HepG2 (cell line): Measurements from ENCODE around the gene DCUN1D4. TPM values are rescaled to one million over a fixed set of nuclear protein-coding genes. Genes with fewer than 3 reads are reported as not detected.
A peak's percentile ranks its signal among the peaks of the same experiment; 100 is the strongest.

Source experiments
- ARID2 ChIP-seq: sonication (generic); formaldehyde crosslinking; IDR thresholded peaks from 2 replicates; pipeline ENCODE4 v1.8.1; 2022; ENCODE audit warnings: mild to moderate bottlenecking, missing genetic modification reagents, borderline replicate concordance
- CCAR2 ChIP-seq: fragments of 200-400 bp; formaldehyde crosslinking; optimal IDR thresholded peaks from 2 replicates; pipeline ENCODE3; 2018; ENCODE audit warnings: low read depth, mild to moderate bottlenecking, low read length, moderate library complexity
- CCDC6 ChIP-seq: sonication (generic); formaldehyde crosslinking; IDR thresholded peaks from 2 replicates; pipeline ENCODE4 v1.8.1; 2022; ENCODE audit warnings: mild to moderate bottlenecking, missing genetic modification reagents, moderate library complexity
- DMAP1 ChIP-seq: IDR thresholded peaks from 2 replicates; pipeline ENCODE4 v1.6.1; 2016
- ETV6 ChIP-seq: sonication (generic); formaldehyde crosslinking; conservative IDR thresholded peaks from 2 replicates; pipeline ENCODE4 v1.4.0; 2020; ENCODE audit warnings: missing genetic modification reagents
- FIP1L1 ChIP-seq: fragments of 200-400 bp; formaldehyde crosslinking; IDR thresholded peaks from 2 replicates; pipeline ENCODE4 v1.6.1; 2018; ENCODE audit warnings: low read depth, mild to moderate bottlenecking, low read length, moderate library complexity, borderline replicate concordance; ENCODE audit not compliant: insufficient read depth
- KDM5B ChIP-seq: sonication (generic); formaldehyde crosslinking; IDR thresholded peaks from 2 replicates; pipeline ENCODE4 v1.4.0; 2020; ENCODE audit warnings: missing genetic modification reagents, mild to moderate bottlenecking, borderline replicate concordance
- MEIS1 ChIP-seq: sonication (generic); formaldehyde crosslinking; IDR thresholded peaks from 2 replicates; pipeline ENCODE4 v1.9.0; 2021; ENCODE audit warnings: mild to moderate bottlenecking, missing genetic modification reagents, moderate library complexity, borderline replicate concordance
- PHF21A ChIP-seq: sonication (generic); formaldehyde crosslinking; IDR thresholded peaks from 2 replicates; pipeline ENCODE4 v1.5.0; 2020; ENCODE audit warnings: mild to moderate bottlenecking, missing genetic modification reagents
- POGZ ChIP-seq: sonication (generic); formaldehyde crosslinking; IDR thresholded peaks from 2 replicates; pipeline ENCODE4 v1.4.0; 2020; ENCODE audit warnings: mild to moderate bottlenecking, missing genetic modification reagents
- RBAK ChIP-seq: sonication (generic); formaldehyde crosslinking; IDR thresholded peaks from 2 replicates; pipeline ENCODE4 v1.5.1; 2020; ENCODE audit warnings: mild to moderate bottlenecking, missing genetic modification reagents
- SAFB2 ChIP-seq: sonication (generic); formaldehyde crosslinking; IDR thresholded peaks from 2 replicates; pipeline ENCODE4 v1.5.1; 2020; ENCODE audit warnings: missing genetic modification reagents, low read depth, mild to moderate bottlenecking, borderline replicate concordance
- SAP130 ChIP-seq: IDR thresholded peaks from 2 replicates; pipeline ENCODE4 v1.6.1; 2016; ENCODE audit warnings: low read depth
- TARDBP ChIP-seq: sonication (generic); formaldehyde crosslinking; IDR thresholded peaks from 2 replicates; pipeline ENCODE4 v1.8.0; 2022; ENCODE audit warnings: mild to moderate bottlenecking, missing genetic modification reagents
- TP53 ChIP-seq: sonication (generic); formaldehyde crosslinking; conservative IDR thresholded peaks from 2 replicates; pipeline ENCODE4 v1.4.0; 2020; ENCODE audit warnings: missing genetic modification reagents
- ZNF326 ChIP-seq: sonication (generic); formaldehyde crosslinking; IDR thresholded peaks from 2 replicates; pipeline ENCODE4 v1.4.0; 2020; ENCODE audit warnings: missing genetic modification reagents, borderline replicate concordance
- ZNF343 ChIP-seq: sonication (generic); formaldehyde crosslinking; IDR thresholded peaks from 2 replicates; pipeline ENCODE4 v1.4.0; 2020; ENCODE audit warnings: mild to moderate bottlenecking, missing genetic modification reagents
- ZNF441 ChIP-seq: sonication (generic); formaldehyde crosslinking; IDR thresholded peaks from 2 replicates; pipeline ENCODE4 v1.7.0; 2021; ENCODE audit warnings: missing genetic modification reagents, borderline replicate concordance
- ZNF564 ChIP-seq: sonication (generic); formaldehyde crosslinking; IDR thresholded peaks from 2 replicates; pipeline ENCODE4 v1.8.1; 2023; ENCODE audit warnings: mild to moderate bottlenecking, missing genetic modification reagents
- ZNF589 ChIP-seq: sonication (generic); formaldehyde crosslinking; conservative IDR thresholded peaks from 2 replicates; pipeline ENCODE4 v1.8.0; 2022; ENCODE audit warnings: mild to moderate bottlenecking, moderate library complexity, missing genetic modification reagents
- ZNF616 ChIP-seq: sonication (generic); formaldehyde crosslinking; IDR thresholded peaks from 2 replicates; pipeline ENCODE4 v1.5.0; 2020; ENCODE audit warnings: low read depth, mild to moderate bottlenecking, missing genetic modification reagents
- ZNF790 ChIP-seq: sonication (generic); formaldehyde crosslinking; IDR thresholded peaks from 2 replicates; pipeline ENCODE4 v1.8.0; 2022; ENCODE audit warnings: missing genetic modification reagents, mild to moderate bottlenecking, borderline replicate concordance
- ZSCAN9 ChIP-seq: IDR thresholded peaks from 2 replicates; pipeline ENCODE4 v1.6.1; 2016; ENCODE audit warnings: borderline replicate concordance
- polyA plus RNA-seq, 8 experiments: library from polyadenylated mRNA; depleted of rRNA in 3 of 8; stranded (reverse) in 7 of 8; unstranded in 1 of 8; fragments of >200 nt; fragmentation: Illumina TruSeq in 4 of 8; extraction: Trizol in 4 of 8; gene quantifications; 2 replicates each; pipeline versions ENCODE4 v1.2.1 to v1.2.3, GENCODE V29; 2011 to 2016; ENCODE audit warnings: low read depth in 4 of 8, missing spikeins in 1 of 8, mixed read lengths in 1 of 8; ENCODE audit not compliant: insufficient read depth in 1 of 8
- total RNA-seq, 5 experiments: library from RNA; depleted of rRNA; stranded (reverse); fragments of >200 nt; fragmentation: Illumina TruSeq; extraction: Trizol; gene quantifications; 2 replicates each; pipeline ENCODE4 v1.2.3, GENCODE V29; 2016; ENCODE audit warnings: low read depth in 1 of 5
- TF ChIP-seq, protein P1 (sequence below): sonication (generic); formaldehyde crosslinking; IDR thresholded peaks from 2 replicates; pipeline ENCODE4 v1.5.0; 2020; ENCODE audit warnings: missing genetic modification reagents
- TF ChIP-seq, protein P2 (sequence below), 2 experiments: sonication (generic) in 1 of 2; formaldehyde crosslinking in 1 of 2; IDR thresholded peaks; 2 replicates each; pipeline versions ENCODE4 v1.4.0 to v1.6.1; 2018 to 2020; ENCODE audit warnings: missing genetic modification reagents in 2 of 2, borderline replicate concordance in 1 of 2, low read depth in 1 of 2, mild to moderate bottlenecking in 1 of 2, missing biosample characterization in 1 of 2
- TF ChIP-seq, protein P3 (sequence below): sonication (generic); formaldehyde crosslinking; IDR thresholded peaks from 2 replicates; pipeline ENCODE4 v1.8.1; 2022; ENCODE audit warnings: low read depth, mild to moderate bottlenecking, missing genetic modification reagents

The DCUN1D4 gene
- total and polyA plus RNA-seq, 2 of the 13 experiments (the other 11 are each of a cell fraction or from before 2014, with no cell fraction given): 27.9 to 44.4 TPM

DNA sequence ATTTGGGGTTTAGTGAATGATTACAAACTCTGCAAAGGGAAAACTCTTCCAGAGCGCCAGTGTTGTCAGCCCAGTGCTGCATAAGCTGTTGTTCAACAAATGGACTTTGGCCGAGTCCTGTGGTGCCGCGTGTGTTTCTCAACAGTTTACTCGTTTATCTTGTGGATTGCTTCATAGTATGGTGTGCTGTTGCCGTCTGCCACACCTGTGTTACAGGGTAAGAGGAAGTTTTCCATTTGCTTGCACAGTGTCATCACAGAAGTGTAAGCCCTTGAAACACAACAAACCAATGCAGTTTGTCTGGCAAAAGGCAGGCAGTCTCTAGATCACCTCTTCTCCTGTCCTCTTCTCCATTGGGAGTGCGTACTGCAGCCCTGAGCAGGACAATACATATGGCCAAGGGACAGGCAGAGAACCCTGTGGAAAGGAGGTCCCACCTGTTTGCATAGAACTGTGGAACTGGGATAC lies 66.3 kb downstream of the DCUN1D4 start (continued):
- peak; percentile 70; the same call in 1 of the 2 replicates for TF ChIP-seq ETV6 (CRISPR knock-in tag)
- peak; percentile 62; the same call in 1 of the 2 replicates for TF ChIP-seq ARID2 (CRISPR knock-in tag)
- peak; percentile 96 for TF ChIP-seq ZSCAN9 (CRISPR knock-in tag)
- 0 out of 2 replicates have a peak, but pooled peaks have one; percentile 33 for TF ChIP-seq ZNF441 (CRISPR knock-in tag)
- no peak for TF ChIP-seq FIP1L1
- TF ChIP-seq SAFB2 (CRISPR knock-in tag): no peak; the same call in 1 of the 2 replicates
- TF ChIP-seq DMAP1 (CRISPR knock-in tag): peak; percentile 96
- TF ChIP-seq SAP130 (CRISPR knock-in tag): peak; percentile 94
- TF ChIP-seq TP53 (CRISPR knock-in tag): 0 out of 2 replicates have a peak, but pooled peaks have one; percentile 45
- TF ChIP-seq ZNF343 (CRISPR knock-in tag): peak; percentile 93
- TF ChIP-seq ZNF326: no peak
- TF ChIP-seq, protein P1, sequence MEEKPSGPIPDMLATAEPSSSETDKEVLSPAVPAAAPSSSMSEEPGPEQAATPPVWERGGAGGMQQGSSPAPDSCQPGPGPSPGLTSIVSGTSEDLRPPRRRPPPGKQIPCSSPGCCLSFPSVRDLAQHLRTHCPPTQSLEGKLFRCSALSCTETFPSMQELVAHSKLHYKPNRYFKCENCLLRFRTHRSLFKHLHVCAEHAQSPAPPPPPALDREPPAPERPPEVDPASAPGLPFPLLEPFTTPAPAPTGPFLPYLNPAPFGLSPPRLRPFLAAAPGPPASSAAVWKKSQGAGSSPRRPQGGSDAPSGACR (CRISPR knock-in tag): peak; percentile 75; the same call in 1 of the 2 replicates
- TF ChIP-seq, protein P2, sequence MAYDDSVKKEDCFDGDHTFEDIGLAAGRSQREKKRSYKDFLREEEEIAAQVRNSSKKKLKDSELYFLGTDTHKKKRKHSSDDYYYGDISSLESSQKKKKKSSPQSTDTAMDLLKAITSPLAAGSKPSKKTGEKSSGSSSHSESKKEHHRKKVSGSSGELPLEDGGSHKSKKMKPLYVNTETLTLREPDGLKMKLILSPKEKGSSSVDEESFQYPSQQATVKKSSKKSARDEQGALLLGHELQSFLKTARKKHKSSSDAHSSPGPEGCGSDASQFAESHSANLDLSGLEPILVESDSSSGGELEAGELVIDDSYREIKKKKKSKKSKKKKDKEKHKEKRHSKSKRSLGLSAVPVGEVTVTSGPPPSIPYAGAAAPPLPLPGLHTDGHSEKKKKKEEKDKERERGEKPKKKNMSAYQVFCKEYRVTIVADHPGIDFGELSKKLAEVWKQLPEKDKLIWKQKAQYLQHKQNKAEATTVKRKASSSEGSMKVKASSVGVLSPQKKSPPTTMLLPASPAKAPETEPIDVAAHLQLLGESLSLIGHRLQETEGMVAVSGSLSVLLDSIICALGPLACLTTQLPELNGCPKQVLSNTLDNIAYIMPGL (CRISPR knock-in tag; IDR thresholded peaks at IDR 0.05; ENCODE audit: borderline replicate concordance in 1 of 2, low read depth in 1 of 2): peak; percentile 63 to 77; a peak in 3 of 4 replicates
- TF ChIP-seq CCAR2: peak; percentile 63
- peak; percentile 99 for TF ChIP-seq TARDBP (CRISPR knock-in tag)
- TF ChIP-seq PHF21A: peak; percentile 96
- peak; percentile 81; the same call in 1 of the 2 replicates for TF ChIP-seq RBAK (CRISPR knock-in tag)
- TF ChIP-seq KDM5B (CRISPR knock-in tag): no peak
- TF ChIP-seq ZNF616 (CRISPR knock-in tag): peak; percentile 56
- TF ChIP-seq, protein P3, sequence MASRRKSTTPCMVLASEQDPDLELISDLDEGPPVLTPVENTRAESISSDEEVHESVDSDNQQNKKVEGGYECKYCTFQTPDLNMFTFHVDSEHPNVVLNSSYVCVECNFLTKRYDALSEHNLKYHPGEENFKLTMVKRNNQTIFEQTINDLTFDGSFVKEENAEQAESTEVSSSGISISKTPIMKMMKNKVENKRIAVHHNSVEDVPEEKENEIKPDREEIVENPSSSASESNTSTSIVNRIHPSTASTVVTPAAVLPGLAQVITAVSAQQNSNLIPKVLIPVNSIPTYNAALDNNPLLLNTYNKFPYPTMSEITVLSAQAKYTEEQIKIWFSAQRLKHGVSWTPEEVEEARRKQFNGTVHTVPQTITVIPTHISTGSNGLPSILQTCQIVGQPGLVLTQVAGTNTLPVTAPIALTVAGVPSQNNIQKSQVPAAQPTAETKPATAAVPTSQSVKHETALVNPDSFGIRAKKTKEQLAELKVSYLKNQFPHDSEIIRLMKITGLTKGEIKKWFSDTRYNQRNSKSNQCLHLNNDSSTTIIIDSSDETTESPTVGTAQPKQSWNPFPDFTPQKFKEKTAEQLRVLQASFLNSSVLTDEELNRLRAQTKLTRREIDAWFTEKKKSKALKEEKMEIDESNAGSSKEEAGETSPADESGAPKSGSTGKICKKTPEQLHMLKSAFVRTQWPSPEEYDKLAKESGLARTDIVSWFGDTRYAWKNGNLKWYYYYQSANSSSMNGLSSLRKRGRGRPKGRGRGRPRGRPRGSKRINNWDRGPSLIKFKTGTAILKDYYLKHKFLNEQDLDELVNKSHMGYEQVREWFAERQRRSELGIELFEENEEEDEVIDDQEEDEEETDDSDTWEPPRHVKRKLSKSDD: peak; percentile 96
- 0 out of 2 replicates have a peak, but pooled peaks have one; percentile 40 for TF ChIP-seq ZNF790 (CRISPR knock-in tag)
- TF ChIP-seq ZNF589 (CRISPR knock-in tag): 0 out of 2 replicates have a peak, but pooled peaks have one; percentile 60
- peak; percentile 94; the same call in 1 of the 2 replicates for TF ChIP-seq CCDC6 (CRISPR knock-in tag)
- peak; percentile 97 for TF ChIP-seq POGZ (CRISPR knock-in tag)
- peak; percentile 95; the same call in 1 of the 2 replicates for TF ChIP-seq MEIS1 (CRISPR knock-in tag)
- peak; percentile 41; the same call in 1 of the 2 replicates for TF ChIP-seq ZNF564 (CRISPR knock-in tag)
